HepG2 (cell line): Measurements from ENCODE around the gene OAT. TPM values are rescaled to one million over a fixed set of nuclear protein-coding genes. Genes with fewer than 3 reads are reported as not detected.

ENCODE experiments used
- ATAC-seq: fragments of 200-7000 bp; cut with Tn5 transposase; 3 replicates; pipeline ENCODE4 v1.9.1; 2020; ENCODE audit warnings: mild to moderate bottlenecking, moderate library complexity
- BruUV-seq: library from RNA; stranded (reverse); fragments of 400-500 nt; replicated peaks from 2 replicates; lab custom pipeline; 2021; lab: Mats Ljungman, UMichigan
- CTCF ChIA-PET: fragments of 300-600 bp; formaldehyde crosslinking; extraction: SDS; loops from one replicate; lab custom pipeline; 2021; ENCODE audit warnings: low total read pairs, inconsistent platforms, low intra/inter-chr PET ratio; lab: Yijun Ruan, JAX
- POLR2A ChIA-PET: fragments of 350-600 bp; sonication (Branson Sonifier 250); formaldehyde crosslinking; loops from one replicate; lab custom pipeline; 2020; ENCODE audit warnings: antibody characterized with exemption, inconsistent platforms; lab: Yijun Ruan, JAX
- DNase-seq: peaks from one replicate; pipeline ENCODE4 v3.0.0-alpha.2; 2015; ENCODE audit warnings: low spot score
- FAIRE-seq: peaks from 3 replicates; lab custom pipeline; 2011; peaks lifted over from hg19 to GRCh38; lab: Jason Lieb, UNC
- H2AFZ ChIP-seq: one replicate; pipeline ENCODE4 v1.6.1; 2011; ENCODE audit warnings: low read length, inconsistent platforms
- H3K27ac ChIP-seq: fragments of 300-600 bp; 3 replicates; pipeline ENCODE4 v1.8.0; 2011; ENCODE audit warnings: mixed run types, mild to moderate bottlenecking, mixed read lengths, low read length, inconsistent platforms; ENCODE audit not compliant: insufficient read depth; ENCODE audit errors: extremely low read length
- H3K27me3 ChIP-seq, 2 experiments: fragments of 200-600 bp in 1 of 2; 2 replicates in 1 of 2; 3 replicates in 1 of 2; pipeline versions ENCODE4 v1.6.0 to v1.8.0; 2011; ENCODE audit warnings: low read length in 2 of 2, mild to moderate bottlenecking in 2 of 2, moderate library complexity in 2 of 2, inconsistent platforms in 1 of 2; ENCODE audit not compliant: insufficient read depth in 2 of 2, control insufficient read depth in 1 of 2
- H3K36me3 ChIP-seq, 2 experiments: fragments of 200-600 bp in 1 of 2; replicated peaks in 1 of 2; 2 replicates in 1 of 2; 3 replicates in 1 of 2; pipeline versions ENCODE4 v1.5.1 to v1.8.0; 2011; ENCODE audit warnings: low read length in 2 of 2, inconsistent platforms in 1 of 2; ENCODE audit not compliant: insufficient read depth in 2 of 2, control insufficient read depth in 1 of 2
- H3K4me1 ChIP-seq: 2 replicates; pipeline ENCODE4 v1.5.1; 2012; ENCODE audit warnings: low read length, inconsistent platforms; ENCODE audit not compliant: insufficient read depth
- H3K4me2 ChIP-seq: 2 replicates; pipeline ENCODE4 v1.6.0; 2011; ENCODE audit warnings: low read depth, low read length, inconsistent platforms
- H3K4me3 ChIP-seq, 3 experiments: fragments of 200-600 bp in 1 of 3; sonication (generic), shearing (Covaris generic) in 1 of 3; replicated peaks in 1 of 3; 2 replicates each; pipeline ENCODE4 v1.5.1; 2011 to 2016; ENCODE audit warnings: low read length in 3 of 3, inconsistent platforms in 2 of 3, low read depth in 2 of 3, mild to moderate bottlenecking in 2 of 3, control low read depth in 1 of 3, mixed read lengths in 1 of 3; ENCODE audit not compliant: insufficient read depth in 1 of 3
- H3K79me2 ChIP-seq: one replicate; pipeline ENCODE4 v1.6.1; 2011; ENCODE audit warnings: low read length, inconsistent platforms; ENCODE audit not compliant: insufficient read depth
- H3K9ac ChIP-seq: 2 replicates; pipeline ENCODE4 v1.6.0; 2011; ENCODE audit warnings: mild to moderate bottlenecking, low read depth, low read length, inconsistent platforms; ENCODE audit not compliant: insufficient read depth
- H3K9me3 ChIP-seq: 2 replicates; pipeline ENCODE4 v1.5.1; 2012; ENCODE audit warnings: mild to moderate bottlenecking, low read length
- H4K20me1 ChIP-seq: 2 replicates; pipeline ENCODE4 v1.6.0; 2011; ENCODE audit warnings: inconsistent platforms, mild to moderate bottlenecking, low read length, moderate library complexity; ENCODE audit not compliant: insufficient read depth
- FOSL2 ChIP-seq: sonication (generic); formaldehyde crosslinking; IDR thresholded peaks from 2 replicates; pipeline ENCODE4 v1.4.0; 2020; ENCODE audit warnings: missing genetic modification reagents
- NR1H2 ChIP-seq: sonication (generic); formaldehyde crosslinking; IDR thresholded peaks from 2 replicates; pipeline ENCODE4 v1.8.1; 2022; ENCODE audit warnings: low read depth, missing genetic modification reagents, borderline replicate concordance
- NR2F1 ChIP-seq, 2 experiments: fragments of 450-650 bp in 1 of 2; formaldehyde crosslinking in 1 of 2; IDR thresholded peaks; 2 replicates each; pipeline versions ENCODE4 v1.5.0 to v1.6.1; 2016 to 2020; ENCODE audit warnings: mild to moderate bottlenecking in 1 of 2, missing compliant biosample characterization in 1 of 2, missing genetic modification reagents in 1 of 2, moderate library complexity in 1 of 2
- RAD21 ChIP-seq: fragments of 450-650 bp; formaldehyde crosslinking; IDR thresholded peaks from 2 replicates; pipeline ENCODE4 v1.5.0; 2020; ENCODE audit warnings: mild to moderate bottlenecking
- RARA ChIP-seq: IDR thresholded peaks from 2 replicates; pipeline ENCODE4 v1.6.1; 2016; ENCODE audit warnings: missing genetic modification reagents, missing compliant biosample characterization
- SIX1 ChIP-seq: sonication (generic); formaldehyde crosslinking; IDR thresholded peaks from 2 replicates; pipeline ENCODE4 v1.4.0; 2020; ENCODE audit warnings: missing genetic modification reagents, borderline replicate concordance
- TBX3 ChIP-seq: fragments of 450-650 bp; IDR thresholded peaks from 2 replicates; pipeline ENCODE4 v1.6.1; 2017; ENCODE audit warnings: antibody characterized with exemption, mild to moderate bottlenecking, inconsistent platforms, borderline replicate concordance
- TRIM24 ChIP-seq: sonication (generic); formaldehyde crosslinking; IDR thresholded peaks from 2 replicates; pipeline ENCODE4 v1.8.0; 2022; ENCODE audit warnings: mild to moderate bottlenecking, missing genetic modification reagents
- ZBTB3 ChIP-seq: sonication (generic); formaldehyde crosslinking; IDR thresholded peaks from 2 replicates; pipeline ENCODE4 v1.4.0; 2020; ENCODE audit warnings: low read depth, mild to moderate bottlenecking, moderate library complexity, missing genetic modification reagents, borderline replicate concordance
- ZFP91 ChIP-seq: sonication (generic); formaldehyde crosslinking; IDR thresholded peaks from 2 replicates; pipeline ENCODE4 v1.9.0; 2022; ENCODE audit warnings: missing genetic modification reagents, mild to moderate bottlenecking, borderline replicate concordance
- ZNF136 ChIP-seq: sonication (generic); formaldehyde crosslinking; IDR thresholded peaks from 2 replicates; pipeline ENCODE4 v1.8.1; 2022; ENCODE audit warnings: low read depth, mild to moderate bottlenecking, moderate library complexity, missing genetic modification reagents
- ZNF253 ChIP-seq: sonication (generic); formaldehyde crosslinking; IDR thresholded peaks from 2 replicates; pipeline ENCODE4 v1.8.0; 2022; ENCODE audit warnings: mild to moderate bottlenecking, missing genetic modification reagents, borderline replicate concordance
- WGBS: methylation state at CpG from one replicate; pipeline ENCODE4 v1.1.6; 2017; ENCODE audit warnings: low lambda C conversion rate; 5-methylcytosine and 5-hydroxymethylcytosine counted together
- in situ Hi-C: cut with HindIII; loops from 2 replicates; pipeline ENCODE4 v1.10.0; 2017; ENCODE audit warnings: low pct_unique_long_range_greater_than_20kb; ENCODE audit not compliant: extremely low pct_ligation_motif_present
- intact Hi-C: fragments of 100-400 bp; cut with micrococcal nuclease; formaldehyde crosslinking; loops from one replicate; pipeline ENCODE4 v1.10.0; 2022; ENCODE audit not compliant: unreplicated experiment
- polyA plus RNA-seq, 8 experiments: library from polyadenylated mRNA; depleted of rRNA in 3 of 8; stranded (reverse) in 7 of 8; unstranded in 1 of 8; fragments of >200 nt; fragmentation: Illumina TruSeq in 4 of 8; extraction: Trizol in 4 of 8; gene quantifications; 2 replicates each; pipeline versions ENCODE4 v1.2.1 to v1.2.3, GENCODE V29; 2011 to 2016; ENCODE audit warnings: low read depth in 4 of 8, missing spikeins in 1 of 8, mixed read lengths in 1 of 8; ENCODE audit not compliant: insufficient read depth in 1 of 8
- total RNA-seq, 5 experiments: library from RNA; depleted of rRNA; stranded (reverse); fragments of >200 nt; fragmentation: Illumina TruSeq; extraction: Trizol; gene quantifications; 2 replicates each; pipeline ENCODE4 v1.2.3, GENCODE V29; 2016; ENCODE audit warnings: low read depth in 1 of 5
- TF ChIP-seq, protein P1 (sequence below): sonication (generic); formaldehyde crosslinking; IDR thresholded peaks from 2 replicates; pipeline ENCODE4 v1.4.0; 2020; ENCODE audit warnings: mild to moderate bottlenecking, missing genetic modification reagents

Gene OAT
- total and polyA plus RNA-seq, 2 of the 13 experiments (the other 11 are each of a cell fraction or from before 2014, with no cell fraction given), result 87.8 to 96.7 TPM

GRCh38 chr10:124359336-124359832 is 59.3 kb downstream of the OAT start:
- WGBS, result 17% methylated on average over 2 of the region's 2 CpGs
- H3K79me2 ChIP-seq, result no peaks in the 10 kb centered on the region
- H3K4me1 ChIP-seq, result peaks cover 14% of the 10 kb centered on the region
- no peak for ATAC-seq
- in situ Hi-C loops (no loop called here), intact Hi-C loops (no loop called here)
- H3K4me2 ChIP-seq, result no peak overlapping the region
- no peak for FAIRE-seq
- H3K9ac ChIP-seq, result no peak overlapping the region
- no peaks in the 10 kb centered on the region for H3K9me3 ChIP-seq
- no TSS peak for BruUV-seq
- no peak overlapping the region for H3K27ac ChIP-seq
- 0 out of 2 replicates have a peak, but pooled peaks cover 3% of the 10 kb centered on the region for H4K20me1 ChIP-seq
- TF ChIP-seq NR1H2 (CRISPR knock-in tag) (no peak), RARA (CRISPR knock-in tag) (no peak), FOSL2 (CRISPR knock-in tag) (peak; percentile 34; the same call in 1 of the 2 replicates), ZFP91 (no peak)
- POLR2A ChIA-PET, result no interaction called here
- CTCF ChIA-PET, result no interaction called here
- no peaks in the 10 kb centered on the region; a peak in 1 of 5 replicates for H3K36me3 ChIP-seq
- no peak for DNase-seq
- H2AFZ ChIP-seq, result no peak overlapping the region
- no peak overlapping the region for H3K4me3 ChIP-seq
- peaks cover 4 to 13% of the 10 kb centered on the region in 2 experiments; a peak in 3 of 5 replicates for H3K27me3 ChIP-seq

GRCh38 chr10:124357561-124357885 is 61.2 kb downstream of the OAT start:
- Histone ChIP-seq H3K36me3 (no peaks in the 10 kb centered on the region), H3K4me3 (no peak overlapping the region)
- TF ChIP-seq ZNF253 (CRISPR knock-in tag) (no peak), RAD21 (CRISPR knock-in tag) (no peak), TRIM24 (CRISPR knock-in tag) (no peak), SIX1 (no peak), NR2F1 (CRISPR knock-in tag; IDR thresholded peaks at IDR 0.05) (no peak), ZBTB3 (CRISPR knock-in tag) (no peak), ZNF136 (CRISPR knock-in tag) (no peak), TBX3 (no peak)
- TF ChIP-seq, protein P1, sequence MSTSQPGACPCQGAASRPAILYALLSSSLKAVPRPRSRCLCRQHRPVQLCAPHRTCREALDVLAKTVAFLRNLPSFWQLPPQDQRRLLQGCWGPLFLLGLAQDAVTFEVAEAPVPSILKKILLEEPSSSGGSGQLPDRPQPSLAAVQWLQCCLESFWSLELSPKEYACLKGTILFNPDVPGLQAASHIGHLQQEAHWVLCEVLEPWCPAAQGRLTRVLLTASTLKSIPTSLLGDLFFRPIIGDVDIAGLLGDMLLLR (CRISPR knock-in tag), result no peak
- TF ChIP-seq, all 625 proteins: peak for 0
- Histone ChIP-seq H3K9ac (no peak overlapping the region), H3K27me3 (peaks cover 5 to 10% of the 10 kb centered on the region in 2 experiments; a peak in 4 of 5 replicates), H4K20me1 (0 out of 2 replicates have a peak, but pooled peaks cover 1% of the 10 kb centered on the region), H3K4me1 (peaks cover 18% of the 10 kb centered on the region), H3K79me2 (no peaks in the 10 kb centered on the region), H2AFZ (no peak overlapping the region), H3K9me3 (no peaks in the 10 kb centered on the region), H3K4me2 (no peak overlapping the region), H3K27ac (no peak overlapping the region)
- ATAC-seq (no peak), DNase-seq (no peak), FAIRE-seq (no peak)
- ChIA-PET CTCF (no interaction called here), POLR2A (no interaction called here)
- no TSS peak for BruUV-seq
- intact Hi-C loops, result no loop called here
- WGBS, result 37% methylated on average over 7 of the region's 9 CpGs
- in situ Hi-C loops, result no loop called here
